HG02678 (cell line): ENCODE measurements around the gene DCLRE1A.

Experiments used
- ATAC-seq: cut with Tn5 transposase; IDR thresholded peaks from one replicate; pipeline ENCODE4 v1.9.1; 2021; ENCODE audit warnings: mild to moderate bottlenecking, moderate library complexity; ENCODE audit not compliant: unreplicated experiment

Gene DCLRE1A

GRCh38 chr10:113854013-113854760 lies at the start of gene DCLRE1A, which contains the start of gene NHLRC2:
DCLRE1A (minus strand) TSS chr10:113854082; CDS start chr10:113853182, 900 bp downstream.
NHLRC2 (plus strand) TSS chr10:113854661; CDS start chr10:113854873, 212 bp downstream.
- peak; percentile 42 for ATAC-seq

- no peak for ATAC-seq
These were observed 46.2 kb upstream of the DCLRE1A start for GRCh38 chr10:113899952-113900598.

GRCh38 chr10:113897693-113898618 lies 44.1 kb upstream of the DCLRE1A start:
- no peak for ATAC-seq

GRCh38 chr10:113895018-113895417 lies 41.1 kb upstream of the DCLRE1A start:
- ATAC-seq, result no peak

GRCh38 chr10:113894581-113894980 lies 40.7 kb upstream of the DCLRE1A start:
- ATAC-seq, result no peak

- ATAC-seq, result no peak
These were observed 39.7 kb upstream of the DCLRE1A start for GRCh38 chr10:113893570-113893969.

- ATAC-seq, result no peak
These were observed 37.6 kb upstream of the DCLRE1A start for GRCh38 chr10:113891476-113891875.

GRCh38 chr10:113890769-113891168 lies 36.9 kb upstream of the DCLRE1A start:
- no peak for ATAC-seq

GRCh38 chr10:113889911-113890310 lies 36.0 kb upstream of the DCLRE1A start:
- no peak for ATAC-seq

GRCh38 chr10:113882240-113882639 lies 28.4 kb upstream of the DCLRE1A start:
- no peak for ATAC-seq

GRCh38 chr10:113880236-113880635 lies 26.4 kb upstream of the DCLRE1A start:
- no peak for ATAC-seq

- peak; percentile 83 for ATAC-seq
These were observed 25.8 kb upstream of the DCLRE1A start for GRCh38 chr10:113879691-113880090.

GRCh38 chr10:113876461-113876860 lies 22.6 kb upstream of the DCLRE1A start:
- ATAC-seq, result no peak

GRCh38 chr10:113875212-113875611 lies 21.3 kb upstream of the DCLRE1A start:
- ATAC-seq, result no peak

GRCh38 chr10:113872139-113873030 lies 18.5 kb upstream of the DCLRE1A start:
- no peak for ATAC-seq

GRCh38 chr10:113869789-113870188 lies 15.9 kb upstream of the DCLRE1A start:
- ATAC-seq, result no peak

- ATAC-seq, result no peak
These were observed 14.0 kb upstream of the DCLRE1A start for GRCh38 chr10:113867904-113868303.

GRCh38 chr10:113866551-113867394 lies 12.9 kb upstream of the DCLRE1A start:
- ATAC-seq, result no peak

- ATAC-seq, result no peak
These were observed 12.0 kb upstream of the DCLRE1A start for GRCh38 chr10:113865901-113866300.
